Measurements from ENCODE around the gene EEPD1. TPM values are rescaled to one million over a fixed set of nuclear protein-coding genes. Genes with fewer than 3 reads are reported as not detected.
A peak's percentile ranks its signal among the peaks of the same experiment; 100 is the strongest.

Gene EEPD1
- total RNA-seq, 1 experiment from 2014 or later, result 5.0 TPM

GRCh38 chr7:36301914-36302771 is 149.1 kb downstream of the EEPD1 start:
- no peaks in the 10 kb centered on the region for H3K27me3 ChIP-seq (ENCODE audit: insufficient read depth, low read length)
- TF ChIP-seq CTCF (conservative IDR thresholded peaks at IDR 0.05), result no peak
- H3K14ac ChIP-seq (ENCODE audit: insufficient read depth, low read length), result no peak overlapping the region
- Mint-ChIP-seq H3K36me3 (ENCODE audit: insufficient read depth in 1 of 3, low read depth in 3 of 3) (peaks cover 0 to 11% (median 4%) of the 10 kb centered on the region in 3 experiments; a peak in 4 of 7 replicates), H3K4me1 (peaks cover 29 to 42% of the 10 kb centered on the region in 2 experiments), H3K27me3 (ENCODE audit: low read depth) (peaks cover 1% of the 10 kb centered on the region; the same call in 1 of the 2 replicates), H3K4me3 (no peak overlapping the region), H3K9me3 (no peaks in the 10 kb centered on the region), H3K27ac (peak overlapping the region; percentile 13 to 36 (median 15); a peak in 3 of 7 replicates)
- no peak overlapping the region for H3K9ac ChIP-seq (ENCODE audit: extremely low read depth, insufficient read length, low read length)
- H2BK5ac ChIP-seq (ENCODE audit: insufficient read length, low read length), result no peak overlapping the region
- no peaks in the 10 kb centered on the region for H3K23me2 ChIP-seq (ENCODE audit: insufficient read length, low read depth, low read length, poor library complexity, severe bottlenecking)
- no peaks in the 10 kb centered on the region for H3K79me2 ChIP-seq (ENCODE audit: insufficient read depth, low read length)
- no peak overlapping the region for H2BK12ac ChIP-seq (ENCODE audit: insufficient read length, low read depth, low read length)
- DNase-seq, result no peak
- WGBS (ENCODE audit: extremely low coverage, insufficient read length, low lambda C conversion rate), result no CpG with 5 or more reads among the region's 15 CpGs
- no peak overlapping the region for H4K8ac ChIP-seq (replicated peaks; ENCODE audit: insufficient read length, low read depth, low read length)
- no peak overlapping the region for H3K4me2 ChIP-seq (ENCODE audit: insufficient read depth, insufficient read length, low read length)
- no peaks in the 10 kb centered on the region for H3K9me3 ChIP-seq (ENCODE audit: control insufficient read depth, low read depth, low read length)
- no peak overlapping the region for H2AFZ ChIP-seq (ENCODE audit: low read length)
- H4K91ac ChIP-seq (ENCODE audit: insufficient read length, low read depth, low read length), result no peak overlapping the region
- no peak overlapping the region for H3T11ph ChIP-seq (ENCODE audit: low read length)
- H3K27ac ChIP-seq (ENCODE audit: insufficient read length, low read depth, low read length), result no peak overlapping the region
- no peaks in the 10 kb centered on the region for H4K20me1 ChIP-seq (ENCODE audit: control insufficient read depth, insufficient read depth, insufficient read length)
- no peak overlapping the region for H3K4ac ChIP-seq (ENCODE audit: low read depth, low read length)
- no peak overlapping the region for H2AK5ac ChIP-seq (ENCODE audit: insufficient read length, low read length)
- no peaks in the 10 kb centered on the region for H3K79me1 ChIP-seq (ENCODE audit: insufficient read depth, low read depth, low read length, poor library complexity, severe bottlenecking)
- no peak overlapping the region for H2BK120ac ChIP-seq (ENCODE audit: low read depth, low read length, poor library complexity, severe bottlenecking)
- no peak overlapping the region for H3K56ac ChIP-seq (ENCODE audit: insufficient read length, low read depth, low read length)
- H3K18ac ChIP-seq (ENCODE audit: insufficient read length, low read depth, low read length), result no peak overlapping the region
- H2BK15ac ChIP-seq (ENCODE audit: low read depth, low read length), result no peak overlapping the region
- no peak overlapping the region for H2BK20ac ChIP-seq (ENCODE audit: low read depth, low read length, poor library complexity, severe bottlenecking)
- peaks cover 4% of the 10 kb centered on the region for H3K4me1 ChIP-seq (ENCODE audit: insufficient read depth, low read length)
- no peak overlapping the region for H4K5ac ChIP-seq (ENCODE audit: insufficient read length, low read depth, low read length)
- H3K23ac ChIP-seq (ENCODE audit: insufficient read length, low read depth, low read length), result no peak overlapping the region

All from H9 (cell line).